ENCODE data around the gene DUSP7.

The DUSP7 gene

GRCh38 chr3:52028572-52028971, 27.8 kb downstream of the DUSP7 start:
- DNase-seq (ENCODE audit: low spot score): no peak

DNA sequence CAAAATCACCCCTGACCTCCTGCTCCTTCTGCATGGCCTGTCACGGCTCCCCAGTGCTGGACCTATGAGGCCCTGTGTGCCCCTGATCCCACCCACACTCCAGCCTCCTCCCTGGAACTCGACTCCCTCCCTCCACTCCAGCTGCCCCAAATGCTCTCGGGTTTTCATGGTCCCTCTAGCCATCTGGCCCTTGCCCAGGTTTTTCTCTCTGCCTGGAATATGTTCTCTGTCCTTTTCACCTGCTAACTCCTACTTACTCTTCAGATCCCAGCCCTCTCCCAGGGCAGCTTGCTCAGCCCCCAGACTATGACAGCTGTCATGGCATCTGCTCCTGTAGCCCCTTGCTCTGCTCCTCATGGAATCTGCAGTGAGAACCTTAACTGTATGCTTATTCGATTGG, 30.3 kb downstream of the DUSP7 start:
- DNase-seq (ENCODE audit: low spot score): no peak

GRCh38 chr3:52025453-52025852, 30.9 kb downstream of the DUSP7 start:
- DNase-seq (ENCODE audit: low spot score): no peak

DNA sequence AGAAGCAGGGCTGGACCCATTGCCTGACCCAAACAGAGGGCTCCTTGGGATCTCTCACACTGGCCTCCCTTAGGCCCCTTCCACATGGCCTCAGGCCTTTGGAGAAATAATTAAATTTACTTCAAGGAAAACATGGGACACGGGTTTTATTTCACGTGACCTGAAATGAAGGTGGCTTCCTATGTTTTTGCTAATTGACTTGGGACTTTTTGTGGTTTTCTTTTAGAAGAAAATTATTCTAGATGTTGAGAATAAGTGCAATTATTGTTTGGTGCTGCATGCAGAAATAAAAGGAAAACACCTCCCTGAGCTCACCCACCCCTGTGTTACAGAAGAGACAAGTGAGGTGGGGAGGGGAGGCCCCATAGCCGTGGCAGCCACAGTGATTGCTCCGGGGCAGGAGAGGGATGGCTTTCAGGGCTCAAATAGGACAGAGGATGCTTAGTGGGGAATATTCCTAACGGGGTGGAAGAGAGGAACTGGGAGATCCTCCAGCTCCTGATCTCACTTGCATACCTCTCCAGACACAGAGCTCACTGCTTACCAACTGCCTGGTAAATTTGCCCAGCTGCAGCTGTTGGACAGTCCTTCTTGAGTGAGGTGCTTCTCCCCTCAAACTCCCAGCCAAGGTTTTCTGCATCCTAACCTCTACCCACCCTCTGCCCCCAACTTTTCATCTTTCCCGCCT, 31.5 kb downstream of the DUSP7 start:
- no peak for DNase-seq (ENCODE audit: low spot score)

GRCh38 chr3:52023860-52024764, 32.3 kb downstream of the DUSP7 start:
- DNase-seq (ENCODE audit: low spot score): no peak

GRCh38 chr3:52023101-52023770, 33.1 kb downstream of the DUSP7 start:
- no peak for DNase-seq (ENCODE audit: low spot score)

DNA sequence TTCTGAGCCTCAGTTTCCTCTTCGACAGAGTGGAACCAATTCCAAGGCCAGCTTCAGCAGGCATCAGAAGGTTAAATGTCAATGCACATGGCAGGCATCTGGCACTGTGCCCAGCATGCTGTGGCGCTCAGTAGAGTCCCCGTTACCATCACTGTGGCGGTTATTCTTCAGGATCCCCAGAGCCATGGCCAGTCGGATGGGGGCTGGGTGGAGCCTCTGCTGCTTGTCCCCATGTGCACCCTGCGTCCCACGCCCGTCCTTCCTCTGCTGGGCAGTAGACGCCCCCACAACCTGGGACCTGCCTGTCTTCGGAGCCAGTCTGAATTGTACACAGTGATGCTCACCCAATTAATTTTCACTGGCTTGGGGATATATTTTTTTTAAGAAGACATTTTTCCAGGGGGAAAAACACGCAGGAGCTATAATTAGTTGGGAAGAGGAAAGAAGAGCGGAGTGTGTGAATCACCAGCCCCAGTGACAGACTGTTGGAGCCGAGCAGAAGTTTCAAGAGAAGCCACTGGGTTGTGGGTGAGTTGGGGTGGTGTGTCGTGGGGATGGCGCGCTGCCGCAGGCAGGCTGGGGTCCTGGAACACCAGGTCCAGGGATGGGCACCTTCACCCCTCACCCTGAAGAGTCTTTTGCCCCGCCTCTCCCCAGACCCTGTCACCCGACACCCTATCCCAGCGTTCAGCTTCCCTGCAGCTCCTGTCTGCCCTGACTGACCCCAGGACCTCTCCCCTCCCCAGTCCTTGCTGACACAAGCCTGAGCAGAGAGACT, 33.9 kb downstream of the DUSP7 start:
- no peak for DNase-seq (ENCODE audit: low spot score)

GRCh38 chr3:52021489-52022268, 34.7 kb downstream of the DUSP7 start:
- no peak for DNase-seq (ENCODE audit: low spot score)

DNA sequence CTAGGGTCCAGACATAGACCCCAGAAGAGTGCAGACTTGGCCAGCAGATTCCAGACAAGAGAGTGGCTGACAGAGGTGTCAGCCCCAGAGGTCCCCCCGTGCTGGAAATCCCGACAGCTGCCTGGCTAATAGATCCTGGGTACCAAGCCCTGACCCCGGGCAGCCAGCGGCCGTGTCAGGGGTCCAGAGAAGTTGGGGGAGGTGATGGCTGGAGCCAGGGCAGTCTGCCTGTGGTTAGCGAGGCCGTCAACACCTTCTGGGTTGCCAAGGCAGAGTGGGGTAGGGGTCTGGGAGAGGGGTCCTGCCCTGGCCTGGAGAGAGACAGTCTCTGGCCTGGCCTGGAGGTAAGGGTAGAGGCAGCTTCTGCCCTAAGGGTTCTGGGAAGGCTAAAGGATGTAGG, 35.6 kb downstream of the DUSP7 start:
- DNase-seq (ENCODE audit: low spot score): no peak

- no peak for DNase-seq (ENCODE audit: low spot score)
Measured at GRCh38 chr3:52019352-52020080, 36.9 kb downstream of the DUSP7 start.

DNA sequence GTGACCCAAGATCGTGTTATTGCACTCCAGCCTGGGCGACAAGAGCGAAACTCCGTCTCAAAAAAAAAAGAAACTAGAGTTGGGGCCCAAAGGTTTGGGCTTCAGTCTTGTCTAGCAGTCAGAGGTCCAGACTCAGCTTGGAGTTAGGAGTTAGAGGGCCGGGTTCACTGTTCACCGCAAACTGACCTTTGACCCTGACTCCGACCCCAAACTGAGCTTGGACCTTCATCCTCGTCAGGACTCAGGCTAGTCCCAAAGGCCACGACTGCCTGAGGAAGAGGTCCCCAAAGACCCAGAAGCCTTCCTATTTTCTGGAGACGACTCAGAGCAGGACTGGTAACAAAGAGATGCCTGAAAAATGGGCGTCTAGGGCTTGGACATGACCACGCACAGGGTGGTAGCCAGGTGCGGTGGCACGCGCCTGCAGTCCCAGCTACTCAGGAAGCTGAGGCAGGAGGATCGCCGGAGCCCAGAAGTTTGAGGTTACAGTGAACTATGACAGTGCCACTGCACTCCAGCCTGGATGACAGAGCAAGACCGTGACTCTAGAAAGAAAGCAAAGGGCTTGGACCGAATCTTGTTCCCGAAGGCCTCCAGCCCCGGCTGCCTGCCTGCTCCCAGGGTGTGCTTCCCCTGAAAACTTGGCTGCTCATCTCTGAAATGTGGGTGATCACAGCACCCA, 37.9 kb downstream of the DUSP7 start:
- no peak for DNase-seq (ENCODE audit: low spot score)

- no peak for DNase-seq (ENCODE audit: low spot score)
Measured at GRCh38 chr3:52017586-52017985, 38.8 kb downstream of the DUSP7 start.

DNA sequence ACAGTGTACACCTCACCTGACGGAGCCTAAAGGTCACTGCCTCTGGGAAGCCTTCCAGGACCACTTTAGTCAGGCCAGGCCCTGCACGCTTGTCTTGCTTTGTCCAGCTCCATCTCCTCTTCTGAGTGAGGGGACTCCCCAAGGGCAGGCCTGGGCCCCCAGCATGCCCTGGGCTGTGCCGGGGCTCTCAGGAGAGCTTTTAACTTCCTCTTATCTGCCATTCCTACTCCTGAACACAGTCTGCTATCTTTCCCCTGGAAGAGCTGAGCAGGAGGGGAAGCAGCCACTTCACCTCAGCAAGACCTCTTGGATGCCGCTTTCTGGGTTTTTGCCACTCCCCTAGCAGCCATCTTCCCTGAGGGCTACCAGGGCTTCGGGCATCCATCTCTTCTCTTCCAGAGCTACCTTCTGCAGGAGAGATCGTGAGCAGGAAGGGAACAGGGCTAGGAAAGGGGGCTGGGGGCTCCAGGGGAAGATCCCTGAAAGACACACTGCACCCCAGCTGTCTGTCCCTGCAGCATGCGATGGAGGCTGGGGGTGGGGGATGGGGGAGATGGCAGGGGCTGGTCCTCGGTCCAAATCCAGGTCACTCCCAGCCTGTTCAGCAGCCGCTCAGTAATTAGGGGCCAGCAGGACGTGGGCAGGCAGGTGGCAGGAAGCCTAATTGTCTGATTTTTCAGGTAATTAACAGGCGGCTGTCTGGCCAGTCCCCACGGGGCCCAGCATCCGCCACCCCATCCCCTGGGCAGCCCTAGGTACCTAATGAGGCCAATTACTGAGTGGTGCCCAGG, 40.7 kb downstream of the DUSP7 start:
- DNase-seq (ENCODE audit: low spot score): no peak

- DNase-seq (ENCODE audit: low spot score): no peak
Measured at GRCh38 chr3:52014613-52015012, 41.8 kb downstream of the DUSP7 start.

- DNase-seq (ENCODE audit: low spot score): no peak
Measured at GRCh38 chr3:52013802-52014598, 42.4 kb downstream of the DUSP7 start.

DNA sequence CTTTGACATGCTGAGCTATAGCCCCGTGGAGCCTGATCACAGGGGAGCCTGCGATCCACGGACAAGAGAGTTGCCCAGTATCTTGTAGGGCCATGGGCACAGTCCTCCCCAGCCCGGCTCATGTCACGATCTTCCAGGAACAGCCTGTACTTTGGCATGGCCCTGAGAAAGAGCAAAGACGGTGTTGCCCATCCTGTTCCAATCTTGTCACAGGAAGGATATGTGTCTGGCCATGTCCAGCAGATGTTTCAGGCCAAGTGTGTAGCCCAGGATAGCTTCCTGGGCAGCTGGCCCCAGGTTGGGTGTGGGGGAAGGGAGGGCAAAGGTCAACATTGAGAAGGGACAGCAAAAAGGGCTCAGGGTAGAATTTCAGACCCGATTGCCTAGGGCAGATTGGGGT, 43.7 kb downstream of the DUSP7 start:
- DNase-seq (ENCODE audit: low spot score): no peak

DNA sequence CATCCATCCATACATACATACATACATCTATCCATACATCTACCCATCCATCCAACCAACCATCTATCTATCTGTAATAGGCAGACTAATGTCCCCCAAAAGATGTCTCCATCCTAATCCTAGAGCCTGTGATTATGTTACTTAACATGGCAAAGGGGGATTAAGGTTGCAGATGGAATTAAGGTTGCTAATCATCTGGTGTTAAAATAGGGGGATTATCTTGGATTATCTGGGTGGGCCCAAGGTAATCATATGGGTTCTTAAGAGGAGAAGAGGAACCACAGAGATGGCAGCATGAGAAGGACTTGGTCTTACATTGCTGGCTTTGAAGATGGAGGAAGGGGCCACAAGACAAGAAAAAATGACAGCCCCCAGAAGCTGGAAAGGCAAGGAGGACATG, 45.9 kb downstream of the DUSP7 start:
- no peak for DNase-seq (ENCODE audit: low spot score)

GRCh38 chr3:52007291-52007690, 49.1 kb downstream of the DUSP7 start:
- no peak for DNase-seq (ENCODE audit: low spot score)

- no peak for DNase-seq (ENCODE audit: low spot score)
Measured at GRCh38 chr3:52006820-52007133, 49.6 kb downstream of the DUSP7 start.
